Fibroblast of skin of right biceps (primary cell): ENCODE results near the gene PLEKHF1.
"Not testable (repeated sequence)": the region's sequence is repeated elsewhere in the genome, so short reads cannot be mapped to it uniquely, and the experiment has no call there.

ENCODE experiments used
- DNase-seq: peaks from one replicate; pipeline ENCODE4 v3.0.0-alpha.2; 2013

PLEKHF1 gene

DNA sequence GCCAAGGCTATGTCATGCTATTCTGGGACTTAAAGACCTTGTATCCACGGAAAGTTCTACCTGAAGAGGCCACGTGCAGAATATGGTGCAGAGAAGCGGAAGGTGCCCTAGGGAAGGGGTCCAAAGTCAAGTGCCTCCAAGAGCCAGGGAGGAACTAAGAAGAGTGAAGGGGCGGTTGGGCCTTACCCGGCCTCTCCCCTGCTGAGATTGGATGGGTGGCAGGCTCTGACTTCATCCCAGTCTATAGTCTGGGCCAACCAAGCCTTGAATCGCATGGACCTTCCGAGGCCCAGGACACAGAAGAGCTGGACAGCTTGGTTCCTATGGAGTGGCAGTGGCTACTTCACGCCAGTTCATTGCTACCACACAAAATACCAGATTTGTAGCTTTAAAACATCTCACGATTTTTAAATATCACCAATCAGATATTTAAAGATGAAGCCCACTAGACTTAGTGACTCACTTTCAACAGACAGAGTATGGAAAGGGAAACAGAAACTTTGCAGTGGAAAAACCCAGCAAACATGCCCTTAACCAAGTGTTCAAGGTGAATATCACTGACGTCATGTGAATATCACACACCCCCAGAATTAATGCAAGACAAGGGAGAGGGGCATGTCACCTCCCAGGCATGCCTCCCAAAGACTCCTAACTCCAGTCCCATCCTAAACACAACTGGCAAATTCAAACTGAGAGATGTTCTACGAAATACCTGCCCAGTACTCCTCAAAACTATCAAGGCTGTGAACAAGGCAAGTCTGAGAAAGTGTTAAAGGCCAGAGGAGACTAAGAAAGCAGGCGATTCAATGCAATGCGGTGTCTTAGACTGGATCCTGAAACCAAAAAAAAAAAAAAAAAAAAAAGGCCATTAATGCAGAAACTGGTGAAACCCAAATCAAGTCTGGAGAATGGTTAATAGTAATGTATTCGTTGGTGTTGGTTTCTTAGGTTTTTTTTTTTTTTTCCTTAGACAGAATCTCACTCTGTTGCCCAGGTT is 39.6 kb downstream of the PLEKHF1 start:
- no peak for DNase-seq

DNA sequence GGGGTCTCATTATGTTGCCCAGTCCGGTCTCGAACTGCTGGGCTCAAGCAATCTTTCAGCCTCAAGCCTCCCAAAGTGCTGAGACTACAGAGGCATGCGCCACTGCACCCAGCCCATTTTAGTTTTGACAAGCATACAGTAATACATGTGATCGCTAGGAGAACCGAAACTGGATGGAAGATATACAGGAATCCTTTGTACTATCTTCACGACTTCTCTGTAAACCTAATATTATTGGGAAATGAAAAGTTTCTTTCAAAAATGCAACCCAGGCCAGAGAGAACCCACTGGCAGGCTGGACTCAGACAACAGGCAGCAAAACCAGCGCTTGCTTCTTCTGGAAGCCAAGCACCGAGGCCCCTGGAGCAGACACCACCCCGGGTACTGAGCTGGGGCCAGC is 40.4 kb downstream of the PLEKHF1 start:
- no peak for DNase-seq

DNA sequence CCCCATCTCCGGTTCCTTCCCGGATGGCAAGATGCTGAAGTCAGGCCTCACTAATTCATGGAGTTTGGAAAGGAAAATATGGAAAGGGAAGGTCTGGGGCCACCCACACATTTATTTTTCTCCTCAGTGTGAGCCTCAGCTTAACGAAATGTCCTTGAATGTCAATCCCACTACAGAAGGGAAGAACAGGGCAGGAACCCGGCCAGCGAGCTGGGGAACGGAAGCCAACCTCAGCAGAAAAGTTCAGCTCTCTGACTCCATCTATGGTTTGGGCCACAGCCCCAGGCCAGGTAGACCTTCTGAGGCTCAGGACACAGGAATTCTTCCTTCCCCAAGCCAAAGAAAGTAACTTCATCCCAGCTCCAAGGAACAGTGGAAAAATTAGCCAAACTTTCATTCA is 41.4 kb downstream of the PLEKHF1 start:
- no peak for DNase-seq

DNA sequence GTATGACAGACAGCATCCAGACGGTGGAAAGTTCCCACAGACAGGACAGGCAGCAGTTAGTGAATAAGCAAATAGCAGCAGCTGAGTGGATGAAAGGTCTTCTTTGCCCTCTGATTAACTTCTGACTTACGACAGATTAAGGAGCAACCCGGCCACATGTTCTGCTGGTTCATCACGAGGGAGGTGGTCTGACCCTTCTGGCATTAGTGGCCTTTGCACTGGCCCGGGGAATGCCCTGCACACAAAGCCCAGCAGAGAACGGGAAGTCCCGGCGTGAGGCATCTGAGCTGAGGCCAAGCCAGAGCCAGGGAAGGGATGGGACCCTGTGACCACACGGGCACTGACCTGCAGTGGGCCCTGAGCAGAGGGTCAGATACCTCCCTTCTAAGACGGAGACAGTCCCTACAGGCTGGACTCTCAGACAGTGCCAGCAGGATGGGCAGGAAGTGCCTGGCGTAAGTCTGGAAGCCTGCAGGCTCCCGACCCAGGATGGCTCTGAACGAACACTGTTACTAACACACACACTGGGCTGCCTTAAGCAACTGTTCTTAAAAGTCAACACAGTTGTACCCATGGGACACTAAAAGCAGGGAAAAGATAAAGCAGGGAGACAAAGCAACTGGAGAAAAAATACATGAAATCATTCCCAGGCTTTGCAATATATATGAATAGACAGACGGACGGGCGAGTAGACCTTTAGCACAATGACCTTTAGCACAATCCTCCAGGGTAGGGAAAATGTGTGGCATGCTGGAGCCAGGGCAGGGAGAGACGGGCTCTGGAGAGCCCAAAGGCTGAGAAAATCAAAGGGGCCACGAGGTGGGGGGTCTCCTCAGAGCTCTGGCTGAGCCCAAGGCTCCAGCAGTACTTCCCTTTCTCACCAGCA is 43.5 kb downstream of the PLEKHF1 start:
- no peak for DNase-seq

DNA sequence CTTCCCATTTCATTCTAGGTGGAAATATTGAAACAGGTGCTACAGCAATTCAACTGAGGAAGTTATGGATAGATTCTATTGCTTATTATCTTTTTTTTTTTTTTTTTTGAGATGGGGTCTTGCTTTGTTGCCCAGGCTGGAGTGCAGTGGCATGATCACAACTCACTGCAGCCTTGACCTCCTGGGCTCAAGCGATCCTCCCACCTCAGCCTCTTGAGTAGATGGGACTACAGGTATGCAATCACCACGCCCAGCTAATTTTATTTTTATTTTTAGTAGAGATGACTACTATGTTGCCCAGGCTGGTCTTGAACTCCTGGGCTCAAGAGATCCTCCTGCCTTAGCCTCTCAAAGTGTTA is 44.2 kb downstream of the PLEKHF1 start:
- not testable (repeated sequence) for DNase-seq

DNA sequence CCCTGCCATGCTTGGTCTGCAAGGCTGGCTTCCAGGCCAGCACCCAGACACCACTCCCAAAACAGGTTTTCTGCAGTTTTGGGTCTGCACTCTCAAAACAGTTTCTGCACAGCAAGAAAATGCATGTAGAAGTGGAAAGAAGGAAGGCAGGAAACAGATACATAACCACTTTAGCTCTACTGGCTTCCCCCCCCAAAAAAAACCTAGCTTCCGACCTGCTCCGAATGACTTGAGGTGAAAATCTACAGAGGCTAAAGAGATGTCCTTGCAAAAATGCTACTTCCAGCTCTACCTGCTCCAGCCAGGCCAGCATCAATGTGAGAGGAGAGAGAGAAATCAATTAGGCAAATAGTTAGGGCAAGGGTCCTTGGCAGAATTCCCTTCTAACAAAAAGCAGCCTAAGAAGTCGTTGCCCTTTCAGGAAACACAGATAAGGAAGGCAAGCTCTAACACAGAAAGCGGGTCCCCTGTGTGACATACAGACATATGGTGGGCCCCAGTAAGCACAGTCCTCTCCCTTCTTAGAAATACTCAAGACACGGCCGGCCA is 46.4 kb downstream of the PLEKHF1 start:
- no peak for DNase-seq

DNA sequence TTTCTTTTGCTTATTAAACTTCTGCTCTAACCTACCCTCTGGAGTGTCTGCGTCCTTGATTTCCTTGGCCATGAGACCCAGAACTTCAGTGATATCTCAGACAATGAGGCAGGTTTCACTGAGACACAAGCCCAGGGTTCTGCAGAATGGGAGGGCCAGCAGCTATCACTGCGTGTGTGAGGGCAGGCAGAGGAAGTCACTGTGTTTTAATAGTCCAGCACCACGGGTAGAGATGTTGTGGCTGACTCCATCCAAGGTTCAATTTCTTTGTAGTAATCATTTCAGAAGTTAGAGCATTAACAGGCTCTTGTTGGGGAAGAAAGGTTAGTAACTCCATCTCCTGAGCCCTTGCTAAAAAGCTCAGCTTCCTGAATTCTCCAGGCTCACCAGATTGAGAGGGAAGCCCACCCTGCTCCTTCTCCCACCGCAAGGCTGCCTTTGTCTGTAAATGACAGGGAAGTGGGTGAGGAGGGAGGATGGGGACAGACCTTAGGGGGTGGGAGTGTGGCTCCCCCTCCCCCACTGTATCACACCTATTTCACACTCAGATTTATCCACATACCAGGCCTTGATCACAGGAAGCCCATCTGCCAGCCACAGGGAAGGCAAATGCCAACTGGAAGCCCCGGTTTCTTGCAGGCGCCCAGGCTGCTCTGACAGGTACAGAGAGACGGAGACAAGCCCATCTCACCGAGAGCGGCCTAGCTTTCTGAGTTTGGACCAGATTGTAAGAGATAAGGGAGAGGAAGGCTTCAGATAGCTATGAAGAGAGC is 47.7 kb downstream of the PLEKHF1 start:
- DNase-seq: no peak

DNA sequence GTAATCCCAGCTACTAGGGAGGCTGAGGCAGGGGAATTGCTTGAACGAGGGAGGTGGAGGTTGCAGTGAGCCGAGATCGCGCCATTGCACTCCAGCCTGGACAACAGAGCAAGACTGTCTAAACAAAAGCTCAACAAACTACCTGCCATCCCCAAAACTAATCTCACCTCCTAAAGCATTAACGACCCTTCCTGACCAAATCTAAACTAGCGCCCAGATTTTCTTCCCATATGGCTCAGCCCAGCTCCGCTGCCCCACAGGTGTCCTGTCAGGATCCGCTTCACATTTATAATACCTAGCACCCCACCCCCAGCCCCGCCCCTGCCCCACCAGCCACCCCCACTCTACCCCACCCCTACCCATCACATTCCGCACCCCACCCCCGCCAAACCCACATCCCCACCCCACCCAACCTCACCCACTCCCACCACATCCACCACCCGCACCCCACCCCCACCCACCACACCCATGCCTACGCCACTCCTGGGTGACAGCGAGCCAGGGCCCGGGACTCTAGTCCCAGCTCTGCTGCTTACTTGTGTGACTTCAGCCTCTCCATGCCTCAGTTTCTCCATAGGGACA is 49.2 kb downstream of the PLEKHF1 start:
- no peak for DNase-seq

DNA sequence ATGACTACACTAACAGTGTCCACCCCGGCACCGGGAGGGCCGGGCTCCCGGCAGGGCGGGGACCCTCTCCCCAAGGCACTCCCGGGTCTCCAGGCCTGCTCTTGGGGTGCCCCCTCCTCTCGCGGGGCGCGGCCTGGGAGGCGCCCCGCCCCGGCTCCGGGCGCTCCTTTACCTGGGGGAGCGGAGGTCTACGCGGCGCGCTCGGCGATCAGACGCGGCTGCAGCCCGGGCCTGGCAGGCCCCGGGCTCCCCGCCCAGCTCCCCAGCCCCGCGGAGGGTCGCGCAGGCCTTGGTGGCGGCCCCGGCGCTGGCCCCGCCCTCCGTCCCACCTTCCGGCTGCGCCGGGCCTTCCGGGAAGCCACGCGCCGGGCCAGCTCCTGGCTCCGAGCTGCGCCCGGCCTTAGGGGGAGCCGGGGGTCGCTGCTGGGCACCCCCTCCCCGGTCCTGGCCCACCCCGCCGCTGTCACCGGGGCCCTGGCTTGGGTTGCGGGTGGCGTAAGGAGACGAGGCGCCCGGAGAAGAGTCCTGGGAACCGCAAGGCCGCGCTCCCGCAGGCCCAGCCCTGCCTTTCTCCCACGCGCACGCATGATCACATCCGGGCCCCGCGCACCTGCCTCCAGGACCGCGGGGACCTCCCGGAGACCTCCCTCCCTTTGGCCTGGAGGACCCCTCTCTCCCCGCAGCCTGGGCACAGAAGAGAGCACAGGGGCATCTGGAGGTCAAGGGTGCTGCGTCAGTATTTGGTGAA is 49.9 kb downstream of the PLEKHF1 start, which contains the start of gene C19orf12:
TSS of gene C19orf12 (minus strand) at position 309 of the 748 bp plus-strand sequence. CDS start 6,848 bp downstream, outside the sequence.
- peak; percentile 63 for DNase-seq

DNA sequence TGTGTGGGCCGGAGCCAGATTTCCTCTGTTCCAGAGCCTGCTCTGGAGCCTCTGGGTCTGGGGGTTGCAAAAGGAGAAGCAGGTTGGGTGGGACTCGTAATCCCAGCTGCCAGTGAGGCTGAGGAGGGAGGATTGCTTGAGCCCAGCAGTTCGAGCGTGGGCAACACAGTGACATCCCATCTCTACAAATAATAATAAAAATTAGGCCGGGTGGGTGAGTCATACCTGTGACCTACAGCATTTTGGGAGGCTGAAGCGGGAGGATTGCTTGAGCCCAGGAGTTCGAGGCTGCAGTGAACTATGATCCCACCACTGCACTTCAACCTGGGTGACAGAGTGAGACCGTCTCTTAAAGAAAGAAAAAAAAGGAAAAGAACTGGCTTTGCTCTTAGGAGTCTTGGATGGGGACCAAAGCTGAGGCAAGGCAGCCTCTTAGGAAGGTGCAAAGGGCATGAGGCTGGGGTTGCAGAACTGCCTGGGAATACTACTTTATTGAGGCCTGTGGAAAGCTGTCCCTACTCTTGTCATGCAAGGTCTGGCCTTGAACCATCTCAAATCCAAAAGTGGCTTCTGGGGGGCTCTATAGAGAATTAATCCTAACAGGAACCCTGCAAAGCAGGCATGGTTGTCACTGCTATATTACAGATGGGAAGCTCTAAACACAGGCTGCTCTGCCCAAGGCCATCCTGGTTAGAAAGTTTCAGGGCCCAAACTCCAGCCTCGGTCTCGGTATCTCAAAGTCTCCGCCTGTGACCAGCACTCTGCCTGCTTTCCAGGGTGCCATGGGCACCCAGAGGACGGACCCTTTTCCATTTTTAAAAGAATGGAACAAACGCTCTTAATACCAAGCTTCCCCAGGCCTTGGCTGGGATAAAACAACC is 50.7 kb downstream of the PLEKHF1 start:
- no peak for DNase-seq

DNA sequence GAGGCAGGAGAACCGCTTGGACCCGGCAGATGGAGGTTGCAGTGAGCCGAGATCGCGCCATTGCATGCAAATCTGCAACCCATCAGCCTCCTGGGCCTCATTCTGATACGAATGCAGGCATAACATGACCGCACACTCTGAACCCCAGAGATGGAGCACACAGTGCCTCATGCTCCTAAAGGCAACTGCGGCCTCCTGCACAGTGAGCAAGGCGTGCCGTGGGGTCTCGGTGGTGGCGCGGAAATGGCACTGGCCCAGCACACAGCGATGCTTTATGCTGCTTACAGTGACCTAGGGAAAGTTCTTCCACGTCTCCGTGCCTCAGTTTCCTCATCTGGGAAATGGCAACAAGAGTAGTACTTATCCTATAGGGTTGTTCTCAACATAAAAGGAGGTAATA is 51.8 kb downstream of the PLEKHF1 start:
- DNase-seq: no peak

DNA sequence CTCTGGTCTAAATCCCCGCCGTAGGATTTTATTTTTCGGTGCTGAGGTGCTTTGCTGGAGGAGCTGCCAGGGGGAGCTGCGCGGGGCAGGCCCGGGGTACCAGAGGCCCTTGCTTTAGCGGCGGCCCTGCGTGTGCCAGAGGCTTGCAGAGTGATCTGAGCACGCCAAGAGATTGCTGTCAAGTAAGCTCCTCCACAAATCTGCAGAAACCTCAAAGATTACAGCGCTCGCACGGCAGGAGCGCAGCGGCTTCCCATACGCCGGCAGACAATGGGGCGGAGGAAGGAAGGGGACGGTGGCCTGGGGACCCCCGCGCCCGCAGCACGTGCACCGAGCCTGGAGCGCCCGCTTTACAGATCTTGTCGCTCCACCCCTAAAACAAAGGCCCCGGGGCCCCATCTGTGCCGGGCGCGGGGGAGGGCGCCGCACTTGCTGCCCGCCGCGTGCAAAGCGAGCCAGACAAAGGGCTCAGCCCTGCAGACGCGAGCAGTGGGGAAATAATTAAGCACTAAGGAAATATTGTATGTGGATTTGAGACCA is 58.9 kb downstream of the PLEKHF1 start:
- peak; percentile 14 for DNase-seq

DNA sequence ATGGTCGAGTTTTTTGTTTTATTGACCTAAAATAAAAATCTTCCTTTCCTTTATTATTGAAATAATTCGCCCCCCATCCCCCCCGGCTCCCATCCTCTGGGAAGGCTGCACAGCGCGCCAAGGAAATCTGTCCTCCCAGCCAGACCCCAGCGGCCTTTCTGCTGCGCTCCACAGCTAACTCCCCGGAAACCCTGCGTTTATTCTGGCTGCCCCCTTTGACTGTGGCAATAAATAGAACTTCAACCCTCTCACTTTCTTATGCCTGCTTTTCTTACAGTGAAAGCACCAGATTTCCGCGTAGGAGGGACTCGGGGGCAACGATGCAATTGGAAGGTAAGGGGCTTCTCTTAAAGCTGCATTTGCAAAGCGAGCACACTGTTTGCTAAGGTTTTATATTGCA is 59.5 kb downstream of the PLEKHF1 start:
- no peak for DNase-seq
